Adrenal gland (tissue), 12 donors: ENCODE results near the gene GPHN. TPM values are rescaled to one million over a fixed set of nuclear protein-coding genes. Genes with fewer than 3 reads are reported as not detected.

Experiments
- DNase-seq, 7 donors: peaks; one replicate each; pipeline ENCODE4 v3.0.0-alpha.2; 2019 to 2020
- H3K27ac ChIP-seq, 5 donors: fragments of 200-600 bp; sonication (generic) in 4 of 5; 1 replicate in 3 of 5; 2 replicates in 2 of 5; pipeline versions ENCODE4 v1.5.1 to v1.8.0; 2016 to 2020; ENCODE audit warnings: mild to moderate bottlenecking in 1 of 5
- H3K27me3 ChIP-seq: fragments of 200-600 bp; 2 replicates; pipeline ENCODE4 v1.8.0; 2021
- H3K36me3 ChIP-seq, 2 donors: fragments of 200-600 bp; replicated peaks in 1 of 2; 1 replicate in 1 of 2; 2 replicates in 1 of 2; pipeline versions ENCODE4 v1.5.1 to v1.8.0; 2018 to 2022
- H3K4me1 ChIP-seq, 2 donors: fragments of 200-600 bp; replicated peaks in 1 of 2; 1 replicate in 1 of 2; 2 replicates in 1 of 2; pipeline versions ENCODE4 v1.5.1 to v1.8.0; 2018 to 2021
- H3K4me3 ChIP-seq, 4 donors: fragments of 200-600 bp; sonication (generic) in 3 of 4; one replicate each; pipeline ENCODE4 v1.5.1; 2016 to 2018
- H3K9me3 ChIP-seq, 3 donors: fragments of 200-600 bp; sonication (generic) in 1 of 3; replicated peaks in 1 of 3; 1 replicate in 2 of 3; 2 replicates in 1 of 3; pipeline versions ENCODE4 v1.5.1 to v1.8.0; 2016 to 2021
- CTCF ChIP-seq, 6 experiments: fragments of 450-650 bp in 4 of 6; fragments of 200-600 bp in 2 of 6; sonication (generic) in 1 of 6; IDR thresholded peaks; 1 replicate in 5 of 6; 2 replicates in 1 of 6; pipeline versions ENCODE4 v1.5.1 to v1.8.0; 2016 to 2021; ENCODE audit warnings: antibody characterized with exemption in 6 of 6, mild to moderate bottlenecking in 2 of 6, moderate library complexity in 1 of 6
- POLR2A ChIP-seq, 2 donors: fragments of 450-650 bp; IDR thresholded peaks; one replicate each; pipeline ENCODE4 v1.6.1; 2017; ENCODE audit warnings: antibody characterized with exemption in 2 of 2, mild to moderate bottlenecking in 2 of 2, moderate library complexity in 1 of 2
- WGBS, 4 donors: extraction: QIAGEN DNeasy Blood & Tissue Kit in 2 of 4; methylation state at CpG; one replicate each; pipeline versions ENCODE4 v1.1.5 to v1.1.7; 2013 to 2017; 5-methylcytosine and 5-hydroxymethylcytosine counted together
- intact Hi-C, 2 donors: fragments of 100-400 bp; cut with DNase I; formaldehyde crosslinking; loops; one replicate each; pipeline versions ENCODE4 v1.14.1 to v1.15.0; 2022 to 2023
- polyA plus RNA-seq, 3 donors: library from polyadenylated mRNA; stranded (reverse); fragments of 200-250 nt in 2 of 3; fragments of 350-450 nt in 1 of 3; fragmentation: Illumina TruSeq in 1 of 3; extraction: RNeasy Lipid Tissue Mini Kit (QIAGEN cat#74804) in 1 of 3; gene quantifications; one replicate each; pipeline ENCODE4 v1.2.3, GENCODE V29; 2013 to 2014
- total RNA-seq, 9 donors: library from RNA; depleted of rRNA in 4 of 9; stranded (reverse); fragments of >200 nt in 4 of 9; fragments of 120-200 nt in 1 of 9; fragmentation: NEBNext Ultra II Directional in 1 of 9; extraction: Animal tissue kit (Norgen Biotek cat#: 25700) in 1 of 9; gene quantifications; one replicate each; pipeline versions ENCODE4 v1.1.0 to v1.2.4, GENCODE V29; 2013 to 2023
- donor health status: healthy with polysubstance abuse.
- donor health status: Bipolar disorder and iron deficiency.
- donor health status: DM: yes; HTN: yes; CAD: no.
- donor health status: DM: no; HTN: no; CAD: no.
- donor health status: DM: no; HTN: no; CAD: no.
- donor health status: DM: yes; HTN: yes; CAD: no.

Gene GPHN
- total and polyA plus RNA-seq, 12 donors, result 12.5 to 41.0 (median 24.0) TPM

GRCh38 chr14:66677780-66678179, 169.8 kb downstream of the GPHN start:
- WGBS, 4 donors, result 89 to 100% (median 95%) methylated on average over 1 of the region's 1 CpG
- intact Hi-C loops, result no loop called here
- H3K4me1 ChIP-seq, result no peaks in the 10 kb centered on the region
- DNase-seq, result no peak
- H3K4me3 ChIP-seq, result no peak overlapping the region
- H3K27ac ChIP-seq, result no peak overlapping the region
- H3K9me3 ChIP-seq, result peaks cover 0 to 17% (median 6%) of the 10 kb centered on the region in 3 donors
- no peaks in the 10 kb centered on the region for H3K36me3 ChIP-seq
- TF ChIP-seq CTCF (IDR thresholded peaks at IDR 0.05) (no peak), POLR2A (IDR thresholded peaks at IDR 0.05) (no peak)
- no peaks in the 10 kb centered on the region for H3K27me3 ChIP-seq

GRCh38 chr14:66680216-66680615, 172.3 kb downstream of the GPHN start:
- no peak overlapping the region for H3K4me3 ChIP-seq
- intact Hi-C loops, result no loop called here
- DNase-seq, result no peak
- peaks cover 0 to 12% (median 6%) of the 10 kb centered on the region in 3 donors for H3K9me3 ChIP-seq
- H3K27ac ChIP-seq, result no peak overlapping the region
- H3K27me3 ChIP-seq, result no peaks in the 10 kb centered on the region
- H3K4me1 ChIP-seq, result no peaks in the 10 kb centered on the region
- no peaks in the 10 kb centered on the region for H3K36me3 ChIP-seq
- TF ChIP-seq POLR2A (IDR thresholded peaks at IDR 0.05) (no peak), CTCF (IDR thresholded peaks at IDR 0.05) (no peak)

GRCh38 chr14:66696326-66696725, 188.4 kb downstream of the GPHN start:
- no peaks in the 10 kb centered on the region for H3K27me3 ChIP-seq
- H3K36me3 ChIP-seq, result no peaks in the 10 kb centered on the region
- no peaks in the 10 kb centered on the region for H3K9me3 ChIP-seq
- no peak overlapping the region for H3K27ac ChIP-seq
- intact Hi-C loops, result no loop called here
- peaks cover 0 to 10% of the 10 kb centered on the region in 2 donors for H3K4me1 ChIP-seq
- no peak for TF ChIP-seq CTCF (IDR thresholded peaks at IDR 0.05)
- no peak for TF ChIP-seq POLR2A (IDR thresholded peaks at IDR 0.05)
- no peak for DNase-seq
- no peak overlapping the region for H3K4me3 ChIP-seq
- WGBS, 4 donors, result 84 to 96% (median 91%) methylated on average over 2 of the region's 2 CpGs

GRCh38 chr14:66698503-66698902, 190.6 kb downstream of the GPHN start:
- no peak for TF ChIP-seq POLR2A (IDR thresholded peaks at IDR 0.05)
- TF ChIP-seq CTCF (IDR thresholded peaks at IDR 0.05), result no peak
- Histone ChIP-seq H3K27ac (no peak overlapping the region), H3K36me3 (no peaks in the 10 kb centered on the region), H3K4me1 (peaks cover 0 to 10% of the 10 kb centered on the region in 2 donors), H3K4me3 (no peak overlapping the region), H3K9me3 (no peaks in the 10 kb centered on the region), H3K27me3 (no peaks in the 10 kb centered on the region)
- 58 to 67% (median 66%) methylated on average over 2 of the region's 2 CpGs for WGBS, 4 donors
- intact Hi-C loops, result no loop called here
- no peak for DNase-seq
